ENCODE data around the gene HIVEP3. TPM values are rescaled to one million over a fixed set of nuclear protein-coding genes. Genes with fewer than 3 reads are reported as not detected.

Gene HIVEP3
- total RNA-seq, 1 donor: 1.8 TPM

- Histone ChIP-seq H3K4me1 (ENCODE audit: insufficient read depth, low read length) (peaks cover 20% of the 10 kb centered on the region), H3K27me3 (ENCODE audit: insufficient read depth, low read length) (no peaks in the 10 kb centered on the region), H3K4me3 (ENCODE audit: insufficient read depth, low read length) (no peak overlapping the region), H3K9me3 (ENCODE audit: low read depth, low read length) (no peaks in the 10 kb centered on the region), H3K79me2 (ENCODE audit: insufficient read depth, low read length) (no peaks in the 10 kb centered on the region), H3K27ac (ENCODE audit: low read depth, low read length) (no peak overlapping the region), H3K36me3 (ENCODE audit: insufficient read depth, low read length) (no peaks in the 10 kb centered on the region), H3K4me2 (ENCODE audit: insufficient read depth, low read length) (no peak overlapping the region), H4K20me1 (ENCODE audit: insufficient read depth, low read length) (no peaks in the 10 kb centered on the region), H2AFZ (ENCODE audit: low read length) (no peak overlapping the region)
- no peak for TF ChIP-seq CTCF (IDR thresholded peaks at IDR 0.05; ENCODE audit: extremely low read depth, low read depth, low read length)
- DNase-seq (ENCODE audit: insufficient read length, low spot score, missing footprints): peak; percentile 62
Observed at GRCh38 chr1:41712081-41712480, 206.6 kb downstream of the HIVEP3 start.

DNA sequence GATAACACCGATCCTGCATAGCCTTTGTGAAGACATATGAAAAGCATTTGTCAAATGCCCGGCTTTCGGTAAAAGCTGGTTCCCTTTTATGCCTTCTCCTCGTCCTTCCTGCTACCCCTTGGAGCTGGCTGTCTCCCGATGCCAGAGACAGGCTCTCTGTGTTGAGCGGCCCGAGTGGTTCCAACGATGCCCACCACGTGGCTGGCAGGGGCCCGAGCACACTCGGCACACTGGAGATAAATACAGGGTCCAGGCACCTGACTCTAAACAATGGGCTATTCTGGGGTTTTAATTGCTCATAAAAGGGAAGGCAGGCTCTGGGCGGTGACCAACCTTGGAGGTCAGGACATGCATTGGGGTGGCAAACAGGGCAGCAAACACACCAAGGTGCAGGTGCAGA is 207.1 kb downstream of the HIVEP3 start:
- DNase-seq (ENCODE audit: insufficient read length, low spot score, missing footprints): no peak
- Histone ChIP-seq H3K4me3 (ENCODE audit: insufficient read depth, low read length) (no peak overlapping the region), H3K9me3 (ENCODE audit: low read depth, low read length) (no peaks in the 10 kb centered on the region), H3K79me2 (ENCODE audit: insufficient read depth, low read length) (no peaks in the 10 kb centered on the region), H2AFZ (ENCODE audit: low read length) (no peak overlapping the region), H3K27me3 (ENCODE audit: insufficient read depth, low read length) (no peaks in the 10 kb centered on the region), H3K4me1 (ENCODE audit: insufficient read depth, low read length) (peaks cover 20% of the 10 kb centered on the region), H4K20me1 (ENCODE audit: insufficient read depth, low read length) (no peaks in the 10 kb centered on the region), H3K4me2 (ENCODE audit: insufficient read depth, low read length) (no peak overlapping the region), H3K27ac (ENCODE audit: low read depth, low read length) (no peak overlapping the region), H3K36me3 (ENCODE audit: insufficient read depth, low read length) (no peaks in the 10 kb centered on the region)
- TF ChIP-seq CTCF (IDR thresholded peaks at IDR 0.05; ENCODE audit: extremely low read depth, low read depth, low read length): no peak

GRCh38 chr1:41710980-41711379 is 207.7 kb downstream of the HIVEP3 start:
- peaks cover 20% of the 10 kb centered on the region for H3K4me1 ChIP-seq (ENCODE audit: insufficient read depth, low read length)
- no peak overlapping the region for H3K4me3 ChIP-seq (ENCODE audit: insufficient read depth, low read length)
- no peaks in the 10 kb centered on the region for H3K79me2 ChIP-seq (ENCODE audit: insufficient read depth, low read length)
- no peak for DNase-seq (ENCODE audit: insufficient read length, low spot score, missing footprints)
- no peaks in the 10 kb centered on the region for H3K9me3 ChIP-seq (ENCODE audit: low read depth, low read length)
- no peak overlapping the region for H3K27ac ChIP-seq (ENCODE audit: low read depth, low read length)
- H3K4me2 ChIP-seq (ENCODE audit: insufficient read depth, low read length): no peak overlapping the region
- H3K36me3 ChIP-seq (ENCODE audit: insufficient read depth, low read length): no peaks in the 10 kb centered on the region
- TF ChIP-seq CTCF (IDR thresholded peaks at IDR 0.05; ENCODE audit: extremely low read depth, low read depth, low read length): no peak
- H3K27me3 ChIP-seq (ENCODE audit: insufficient read depth, low read length): no peaks in the 10 kb centered on the region
- H4K20me1 ChIP-seq (ENCODE audit: insufficient read depth, low read length): no peaks in the 10 kb centered on the region
- no peak overlapping the region for H2AFZ ChIP-seq (ENCODE audit: low read length)

DNA sequence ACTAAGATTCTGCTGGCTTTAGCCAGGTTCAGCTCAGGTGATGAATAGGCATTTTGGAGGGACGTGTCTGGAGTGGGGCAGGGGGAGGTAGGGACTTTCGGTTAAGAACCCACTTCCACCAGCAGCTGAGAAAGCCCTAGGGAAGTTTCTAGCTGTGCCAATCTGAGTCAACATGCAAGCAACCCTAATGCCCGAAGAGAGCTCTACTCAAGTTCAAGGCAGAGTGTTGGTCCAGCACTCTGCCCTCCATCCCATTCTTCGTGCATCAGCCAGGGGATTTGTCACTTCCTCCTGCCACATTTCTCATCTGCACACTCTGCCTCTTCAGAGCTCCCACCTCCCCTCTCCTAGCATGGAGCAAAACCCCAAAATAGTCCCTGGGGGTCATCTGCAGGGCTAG is 208.8 kb downstream of the HIVEP3 start:
- Histone ChIP-seq H3K36me3 (ENCODE audit: insufficient read depth, low read length) (no peaks in the 10 kb centered on the region), H3K4me3 (ENCODE audit: insufficient read depth, low read length) (no peak overlapping the region), H4K20me1 (ENCODE audit: insufficient read depth, low read length) (no peaks in the 10 kb centered on the region), H3K27me3 (ENCODE audit: insufficient read depth, low read length) (no peaks in the 10 kb centered on the region), H3K79me2 (ENCODE audit: insufficient read depth, low read length) (no peaks in the 10 kb centered on the region), H3K4me2 (ENCODE audit: insufficient read depth, low read length) (no peak overlapping the region), H2AFZ (ENCODE audit: low read length) (no peak overlapping the region), H3K4me1 (ENCODE audit: insufficient read depth, low read length) (peaks cover 20% of the 10 kb centered on the region), H3K9me3 (ENCODE audit: low read depth, low read length) (no peaks in the 10 kb centered on the region), H3K27ac (ENCODE audit: low read depth, low read length) (no peak overlapping the region)
- TF ChIP-seq CTCF (IDR thresholded peaks at IDR 0.05; ENCODE audit: extremely low read depth, low read depth, low read length): no peak
- DNase-seq (ENCODE audit: insufficient read length, low spot score, missing footprints): peak; percentile 42

Measured in osteoblast (primary cell).